HG03571 (cell line): ENCODE results near the gene CEP164.
"Not testable (repeated sequence)": the region's sequence is repeated elsewhere in the genome, so short reads cannot be mapped to it uniquely, and the experiment has no call there.

Experiments used
- ATAC-seq: cut with Tn5 transposase; IDR thresholded peaks from one replicate; pipeline ENCODE4 v1.9.1; 2021; ENCODE audit not compliant: unreplicated experiment

CEP164 gene

DNA sequence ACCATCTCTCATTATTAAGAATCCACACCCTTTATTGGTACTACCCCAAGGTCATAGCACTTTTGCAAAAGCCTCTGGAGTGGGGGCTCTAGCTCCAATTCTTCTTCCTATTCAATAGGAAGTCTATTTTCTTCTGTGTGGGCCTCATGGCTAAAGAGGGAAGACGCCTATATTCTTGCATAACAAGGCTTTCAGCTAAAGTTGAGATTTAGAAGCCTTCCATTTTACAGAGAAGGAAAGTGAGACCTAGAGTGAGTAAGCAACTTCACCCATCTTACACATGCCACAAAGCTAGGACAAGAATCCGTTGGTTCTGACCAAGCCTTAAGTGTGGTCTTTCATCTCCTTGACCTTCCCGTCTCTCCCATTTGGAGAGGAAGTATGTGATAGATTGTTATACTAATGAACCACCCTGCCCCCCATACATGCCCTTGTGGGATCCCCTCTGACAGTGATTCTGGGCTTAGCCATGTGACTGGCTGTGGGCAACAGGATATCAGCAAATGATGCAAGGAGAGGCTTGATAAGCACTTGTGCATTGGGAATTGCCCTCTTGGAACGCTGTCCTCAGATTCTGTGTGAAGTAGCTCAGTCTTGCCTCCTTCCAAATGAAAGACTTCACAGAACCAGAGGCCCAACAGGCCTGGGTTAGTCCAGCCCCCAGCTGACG, 23.9 kb upstream of the CEP164 start:
- no peak for ATAC-seq

GRCh38 chr11:117305145-117305544, 22.5 kb upstream of the CEP164 start:
- ATAC-seq, result no peak

- ATAC-seq, result no peak
These were observed 18.3 kb upstream of the CEP164 start for GRCh38 chr11:117309310-117309709.

GRCh38 chr11:117313091-117313490, 14.6 kb upstream of the CEP164 start:
- ATAC-seq, result no peak

- no peak for ATAC-seq
These were observed 13.6 kb upstream of the CEP164 start for GRCh38 chr11:117313828-117314768.

DNA sequence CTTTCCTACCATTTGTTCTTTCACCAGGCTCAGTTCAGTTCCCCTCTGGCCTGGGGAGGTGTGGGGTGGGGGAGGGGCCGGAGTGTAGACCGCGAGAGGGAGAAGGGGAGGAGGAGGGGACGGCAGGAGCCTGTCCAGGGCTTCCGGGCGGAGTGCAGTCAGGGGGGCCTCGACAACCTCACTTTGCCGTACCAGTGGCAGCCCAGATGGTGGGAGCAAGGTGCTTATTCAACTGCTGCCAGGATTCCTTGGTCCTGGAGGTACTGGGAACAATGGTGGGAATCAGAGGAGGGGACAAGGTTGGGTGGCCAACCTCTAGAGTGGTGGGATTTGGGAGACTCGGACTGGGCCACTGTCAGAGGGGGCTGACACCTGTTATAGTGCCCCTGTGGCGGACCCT, 12.8 kb upstream of the CEP164 start:
- no peak for ATAC-seq

DNA sequence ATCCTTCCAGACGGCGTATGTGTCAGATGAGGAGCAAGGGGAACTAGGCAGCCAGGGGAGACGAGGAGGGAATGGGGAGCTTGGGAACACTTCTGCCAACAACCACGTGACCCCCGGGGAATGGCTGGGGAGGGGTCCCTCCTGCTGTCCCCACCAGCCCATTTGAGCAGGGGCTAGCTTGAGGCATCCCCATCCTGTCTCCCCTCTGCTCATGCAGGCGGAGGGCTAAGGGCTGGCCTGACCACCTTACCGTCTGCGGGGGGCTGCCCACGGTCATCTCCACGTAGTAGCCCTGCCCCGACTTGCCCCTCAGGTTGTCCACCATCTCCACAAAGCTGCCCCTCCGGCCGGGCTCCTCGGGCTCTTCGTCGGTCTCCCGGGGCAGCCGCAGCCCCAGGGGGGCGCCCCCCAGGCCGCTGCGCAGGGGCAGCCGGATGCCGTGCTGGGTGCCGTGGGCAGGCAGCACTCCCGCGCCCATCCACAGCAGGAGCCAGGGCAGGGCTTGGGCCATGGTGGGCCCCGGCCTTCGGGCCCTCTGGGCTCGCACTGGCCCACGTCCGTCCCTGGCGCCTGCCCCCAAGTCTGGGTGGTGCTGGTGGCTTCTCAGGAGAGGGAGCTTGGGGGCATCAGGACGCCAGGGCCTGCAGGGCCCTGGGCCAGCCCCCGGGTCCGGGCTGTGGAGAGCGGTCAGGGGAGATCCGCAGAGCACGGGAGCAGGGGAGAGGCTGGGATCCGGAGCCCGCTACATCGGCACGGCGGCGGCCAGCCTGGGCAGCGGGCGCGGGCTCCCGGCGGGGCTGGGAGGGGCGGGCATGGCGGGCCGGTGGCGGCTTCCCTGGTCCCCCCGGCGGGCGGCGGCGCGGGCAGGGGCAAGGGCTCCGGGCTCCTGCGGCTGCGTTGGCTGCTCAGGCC, 12.1 kb upstream of the CEP164 start:
- no peak for ATAC-seq

GRCh38 chr11:117316197-117316961, 11.3 kb upstream of the CEP164 start, which contains the start of gene BACE1:
Gene BACE1, minus strand, starts transcription at chr11:117316256. Its CDS starts 461 bp downstream, at chr11:117315795.
- no peak for ATAC-seq

DNA sequence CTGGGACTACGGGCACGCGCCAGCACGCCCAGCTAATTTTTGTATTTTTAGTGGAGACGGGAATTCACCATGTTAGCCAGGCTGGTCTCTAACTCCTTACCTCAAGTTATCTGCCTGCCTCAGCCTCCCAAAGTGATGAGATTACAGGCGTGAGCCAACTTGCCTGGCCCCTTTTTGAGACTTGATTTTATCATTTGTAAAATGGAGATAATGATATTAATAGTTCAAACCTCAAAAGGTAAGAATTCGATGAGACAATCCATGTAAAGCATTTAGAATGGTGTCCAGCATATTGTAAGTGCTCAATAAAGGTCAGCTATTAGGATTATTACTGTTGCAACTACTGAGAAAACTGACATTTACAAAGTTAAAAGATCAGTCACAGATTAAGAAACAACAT, 8.9 kb upstream of the CEP164 start:
- no peak for ATAC-seq

- no peak for ATAC-seq
These were observed 8.3 kb upstream of the CEP164 start for GRCh38 chr11:117319214-117319840.

GRCh38 chr11:117327255-117327566, 443 bp upstream of the CEP164 start:
- not testable (repeated sequence) for ATAC-seq

GRCh38 chr11:117328375-117329010, 839 bp downstream of the CEP164 start:
- ATAC-seq, result no peak

DNA sequence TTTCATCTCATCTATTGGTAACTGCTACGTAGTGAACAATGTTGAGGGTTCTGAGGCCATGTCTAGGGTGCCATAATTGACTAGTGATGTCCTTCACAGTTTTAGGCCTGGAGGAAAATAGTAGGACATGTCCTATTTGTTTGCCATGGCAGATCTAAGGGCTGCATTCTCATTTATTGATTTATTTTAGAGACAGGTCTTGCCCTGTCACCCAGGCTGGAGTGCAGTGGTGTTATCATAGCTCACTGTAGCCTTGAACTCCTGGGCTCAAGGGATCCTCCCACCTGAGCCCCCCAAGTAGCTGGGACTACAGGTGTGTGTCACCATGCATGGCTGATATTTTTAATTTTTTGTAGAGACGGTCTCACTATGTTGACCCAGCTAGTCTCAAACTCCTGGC, 5.2 kb downstream of the CEP164 start:
- no peak for ATAC-seq

- no peak for ATAC-seq
These were observed 6.3 kb downstream of the CEP164 start for GRCh38 chr11:117333917-117334316.

- no peak for ATAC-seq
These were observed 7.2 kb downstream of the CEP164 start for GRCh38 chr11:117334896-117335295.

GRCh38 chr11:117335399-117335798, 7.7 kb downstream of the CEP164 start:
- ATAC-seq, result no peak

DNA sequence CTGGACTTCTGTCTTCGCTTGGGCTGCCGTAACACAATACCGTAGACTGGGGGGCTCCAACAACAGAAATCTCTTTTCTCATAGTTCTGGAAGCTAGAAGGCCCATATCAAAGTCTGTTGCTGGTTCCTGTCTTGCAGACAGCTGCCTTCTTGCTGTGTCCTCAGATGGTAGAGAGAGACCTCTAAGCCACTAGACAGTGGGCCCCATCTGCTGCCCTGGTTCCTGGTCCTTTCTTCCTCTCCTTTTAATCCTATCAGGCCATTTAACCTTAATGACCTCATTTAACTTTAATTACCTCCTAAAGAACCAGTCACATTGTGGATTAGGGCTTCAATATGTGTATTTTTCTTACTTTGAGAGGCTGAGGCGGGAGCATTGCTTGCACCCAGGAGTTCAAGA, 9.4 kb downstream of the CEP164 start:
- ATAC-seq, result no peak

DNA sequence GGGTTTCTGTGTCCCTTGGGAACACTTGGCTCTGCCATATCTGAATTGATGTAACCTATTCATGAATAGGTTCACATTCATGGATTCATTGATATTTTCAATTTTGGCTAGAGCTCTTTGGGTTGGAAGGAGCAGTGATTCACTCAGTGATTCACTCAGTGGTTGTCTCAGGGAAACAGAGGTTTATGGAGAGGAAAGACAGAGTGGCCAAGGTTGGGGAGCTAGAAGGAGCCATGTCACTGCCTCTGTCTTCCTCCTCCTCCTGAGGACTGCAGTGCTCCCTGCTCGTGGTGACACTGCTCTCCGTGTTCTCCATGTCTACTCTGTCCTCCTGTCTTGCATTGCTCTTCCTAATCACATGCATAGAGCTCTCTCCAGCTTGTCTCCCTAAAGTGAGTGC, 17.4 kb downstream of the CEP164 start:
- no peak for ATAC-seq

GRCh38 chr11:117354550-117354949, 26.9 kb downstream of the CEP164 start:
- ATAC-seq, result no peak
